ENCODE data around the gene CROCC2. TPM values are rescaled to one million over a fixed set of nuclear protein-coding genes. Genes with fewer than 3 reads are reported as not detected.

Gene CROCC2
- polyA plus RNA-seq, 2 of the 4 experiments (the other 2 are of a cell fraction) = not detected

GRCh38 chr2:240888890-240889573, 17.1 kb upstream of the CROCC2 start (continued):
- no peak for TF ChIP-seq HOXA7 (CRISPR knock-in tag; IDR thresholded peaks at IDR 0.05)

GRCh38 chr2:240889601-240890560, 16.3 kb upstream of the CROCC2 start:
- Histone ChIP-seq H3K27ac (no peak overlapping the region), H3K4me2 (no peak overlapping the region), H3K4me3 (no peak overlapping the region), H3K4me1 (peaks cover 9% of the 10 kb centered on the region), H3K9me3 (no peaks in the 10 kb centered on the region)
- no peak for DNase-seq (ENCODE audit: low read depth in 1 of 2, low spot score in 1 of 2)
- FAIRE-seq = no peak
- TF ChIP-seq ZNF302 (CRISPR knock-in tag; IDR thresholded peaks at IDR 0.05) (no peak), JUNB (IDR thresholded peaks at IDR 0.05) (no peak), JUN (IDR thresholded peaks at IDR 0.05) (no peak), HOXB13 (CRISPR knock-in tag; IDR thresholded peaks at IDR 0.05; ENCODE audit: low read depth) (no peak), NFE2L2 (conservative IDR thresholded peaks at IDR 0.05; ENCODE audit: low read length) (no peak), RARB (CRISPR knock-in tag; IDR thresholded peaks at IDR 0.05) (no peak), POLR2A (IDR thresholded peaks at IDR 0.05; ENCODE audit: low read length) (no peak), POLR2AphosphoS2 (conservative IDR thresholded peaks at IDR 0.05; ENCODE audit: low read length) (no peak), SMC3 (IDR thresholded peaks at IDR 0.05) (no peak)
- ATAC-seq = peak in 1 of 2 experiments; percentile 11; a peak in 1 of 6 replicates
- POLR2A ChIA-PET = no interaction called here
- WGBS (ENCODE audit: missing lambda C conversion rate) = 80% methylated on average over 15 of the region's 38 CpGs
- CTCF ChIA-PET = interaction anchor here (1.1 to 2.8 kb wide), 5 partner anchors 9 to 25 kb away, joined by 3 to 12 read pairs (median 4); no protein-coding TSS in a partner anchor

DNA sequence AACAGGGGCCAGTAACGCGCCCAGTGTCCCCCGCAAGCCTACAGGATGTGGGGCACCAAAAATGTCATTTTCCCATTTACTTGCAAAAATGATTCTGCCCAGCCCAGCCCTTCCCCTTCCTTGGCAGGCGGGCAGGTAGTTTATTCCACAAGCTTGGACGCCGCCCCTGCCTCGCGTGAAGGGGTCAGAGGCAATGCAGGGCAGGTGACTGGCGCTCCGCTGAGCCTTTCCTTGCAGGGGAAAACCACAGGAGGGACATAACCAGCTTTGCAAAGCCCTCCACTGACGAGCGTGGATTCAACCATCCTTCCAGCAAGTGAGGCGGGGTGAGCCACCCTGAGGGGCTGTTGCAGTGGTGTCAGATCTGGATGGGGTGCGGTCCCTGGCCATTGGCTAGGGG, 15.4 kb upstream of the CROCC2 start:
- no peak overlapping the region for H3K4me2 ChIP-seq
- H3K9me3 ChIP-seq = no peaks in the 10 kb centered on the region
- ChIA-PET POLR2A (no interaction called here), CTCF (interaction anchor here (0.7 to 2.8 kb wide), 8 partner anchors 9 to 99 kb away, joined by 3 to 12 read pairs (median 4); no protein-coding TSS in a partner anchor)
- peaks cover 9% of the 10 kb centered on the region for H3K4me1 ChIP-seq
- FAIRE-seq = no peak
- no peak overlapping the region for H3K27ac ChIP-seq
- TF ChIP-seq NFE2L2 (conservative IDR thresholded peaks at IDR 0.05; ENCODE audit: low read length) (no peak), ZSCAN20 (CRISPR knock-in tag; IDR thresholded peaks at IDR 0.05) (no peak), ZC3H11A (IDR thresholded peaks at IDR 0.05) (no peak), NR3C1 (IDR thresholded peaks at IDR 0.05) (no peak), JUN (IDR thresholded peaks at IDR 0.05) (no peak), GATA3 (IDR thresholded peaks at IDR 0.05; ENCODE audit: borderline replicate concordance) (no peak), FOSB (CRISPR knock-in tag; IDR thresholded peaks at IDR 0.05) (no peak), REST (IDR thresholded peaks at IDR 0.05) (no peak), CBX2 (IDR thresholded peaks at IDR 0.05; ENCODE audit: borderline replicate concordance, low read depth) (no peak), ATOH8 (CRISPR knock-in tag; IDR thresholded peaks at IDR 0.05; ENCODE audit: low read depth) (no peak), RARB (CRISPR knock-in tag; IDR thresholded peaks at IDR 0.05) (no peak), EHF (CRISPR knock-in tag; IDR thresholded peaks at IDR 0.05) (no peak), HOXA7 (CRISPR knock-in tag; IDR thresholded peaks at IDR 0.05) (no peak), EHMT2 (IDR thresholded peaks at IDR 0.05; ENCODE audit: low read depth) (no peak), JUNB (IDR thresholded peaks at IDR 0.05) (no peak), TP53 (CRISPR knock-in tag; IDR thresholded peaks at IDR 0.05) (no peak), RCOR1 (IDR thresholded peaks at IDR 0.05; ENCODE audit: low read depth, low read length) (no peak)
- TF ChIP-seq, protein P1, sequence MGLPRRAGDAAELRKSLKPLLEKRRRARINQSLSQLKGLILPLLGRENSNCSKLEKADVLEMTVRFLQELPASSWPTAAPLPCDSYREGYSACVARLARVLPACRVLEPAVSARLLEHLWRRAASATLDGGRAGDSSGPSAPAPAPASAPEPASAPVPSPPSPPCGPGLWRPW (IDR thresholded peaks at IDR 0.05) = no peak
- TF ChIP-seq, protein P2, sequence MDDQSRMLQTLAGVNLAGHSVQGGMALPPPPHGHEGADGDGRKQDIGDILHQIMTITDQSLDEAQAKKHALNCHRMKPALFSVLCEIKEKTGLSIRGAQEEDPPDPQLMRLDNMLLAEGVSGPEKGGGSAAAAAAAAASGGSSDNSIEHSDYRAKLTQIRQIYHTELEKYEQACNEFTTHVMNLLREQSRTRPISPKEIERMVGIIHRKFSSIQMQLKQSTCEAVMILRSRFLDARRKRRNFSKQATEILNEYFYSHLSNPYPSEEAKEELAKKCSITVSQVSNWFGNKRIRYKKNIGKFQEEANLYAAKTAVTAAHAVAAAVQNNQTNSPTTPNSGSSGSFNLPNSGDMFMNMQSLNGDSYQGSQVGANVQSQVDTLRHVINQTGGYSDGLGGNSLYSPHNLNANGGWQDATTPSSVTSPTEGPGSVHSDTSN (IDR thresholded peaks at IDR 0.05) = no peak
- no peak overlapping the region for H3K4me3 ChIP-seq
- 91% methylated on average over 7 of the region's 14 CpGs for WGBS (ENCODE audit: missing lambda C conversion rate)
- DNase-seq (ENCODE audit: low read depth in 1 of 2, low spot score in 1 of 2) = no peak
- ATAC-seq = no peak
